Measurements from ENCODE around the gene NRARP. TPM values are rescaled to one million over a fixed set of nuclear protein-coding genes. Genes with fewer than 3 reads are reported as not detected.

NRARP gene
- polyA plus RNA-seq, 1 experiment = 0.17 TPM

GRCh38 chr9:137311986-137312851, 10.1 kb upstream of the NRARP start:
- POLR2A ChIA-PET = no interaction called here
- no peak for TF ChIP-seq CTCF (IDR thresholded peaks at IDR 0.05; ENCODE audit: insufficient read depth, low read depth, low read length)
- H3K27me3 ChIP-seq (ENCODE audit: control insufficient read depth, insufficient read depth, low read length) = no peaks in the 10 kb centered on the region
- CTCF ChIA-PET = interaction anchor here (1.6 kb wide), 1 partner anchor 10 kb away, joined by 5 read pairs; the partner anchor contains the start of gene NRARP
- H3K4me3 ChIP-seq (ENCODE audit: low read depth, low read length) = no peak overlapping the region
- DNase-seq (ENCODE audit: low read depth) = no peak
- no peaks in the 10 kb centered on the region for H3K36me3 ChIP-seq (ENCODE audit: control insufficient read depth, insufficient read depth, low read length)

GRCh38 chr9:137311171-137311985, 9.3 kb upstream of the NRARP start:
- Histone ChIP-seq H3K27me3 (ENCODE audit: control insufficient read depth, insufficient read depth, low read length) (no peaks in the 10 kb centered on the region), H3K4me3 (ENCODE audit: low read depth, low read length) (no peak overlapping the region), H3K36me3 (ENCODE audit: control insufficient read depth, insufficient read depth, low read length) (no peaks in the 10 kb centered on the region)
- ChIA-PET POLR2A (interaction anchor here (0.5 kb wide), 1 partner anchor 241 kb away, joined by 6 read pairs; no protein-coding TSS in a partner anchor), CTCF (no interaction called here)
- no peak for TF ChIP-seq CTCF (IDR thresholded peaks at IDR 0.05; ENCODE audit: insufficient read depth, low read depth, low read length)
- DNase-seq (ENCODE audit: low read depth) = no peak

DNA sequence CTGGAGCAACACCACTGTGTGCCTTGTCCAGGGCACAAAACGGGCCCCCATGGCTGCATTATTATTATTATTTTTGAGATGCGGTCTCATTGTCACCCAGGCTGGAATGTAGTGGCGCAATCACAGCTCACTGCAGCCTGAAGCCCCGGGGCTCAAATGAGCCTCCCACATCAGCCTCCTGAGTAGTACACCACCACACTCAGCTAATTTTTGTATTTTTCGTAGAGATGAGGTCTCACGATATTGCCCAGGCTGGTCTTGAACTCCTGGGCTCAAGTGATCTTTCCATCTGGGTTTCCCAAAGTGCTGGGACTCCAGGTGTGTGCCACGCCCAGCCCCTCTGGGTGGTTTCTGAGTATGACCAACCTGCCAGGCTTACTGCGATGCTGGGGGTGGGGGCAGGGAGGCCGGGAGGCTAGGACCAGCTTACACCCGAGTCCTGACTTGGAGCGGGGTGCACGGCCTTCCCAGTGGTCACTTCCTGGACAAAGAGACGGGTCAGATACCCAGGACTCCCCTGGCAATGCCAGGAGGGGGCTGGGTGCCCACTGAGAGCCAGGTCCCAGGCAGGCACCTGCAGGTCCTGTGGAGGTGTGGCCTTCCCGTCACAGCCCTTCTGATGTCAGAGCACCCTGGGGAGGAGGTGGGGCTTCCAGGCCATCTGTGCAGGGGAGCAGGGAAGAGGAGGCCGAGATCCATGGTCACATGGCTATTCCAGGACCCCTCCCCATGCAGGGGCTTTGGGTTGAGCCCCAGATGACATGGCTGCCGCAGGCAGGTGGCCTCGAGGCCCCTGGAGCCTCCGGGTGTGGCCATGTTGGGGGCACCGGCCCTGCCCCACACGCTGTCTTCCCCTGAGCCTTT, 8.3 kb upstream of the NRARP start:
- Histone ChIP-seq H3K36me3 (ENCODE audit: control insufficient read depth, insufficient read depth, low read length) (no peaks in the 10 kb centered on the region), H3K27me3 (ENCODE audit: control insufficient read depth, insufficient read depth, low read length) (no peaks in the 10 kb centered on the region), H3K4me3 (ENCODE audit: low read depth, low read length) (no peak overlapping the region)
- DNase-seq (ENCODE audit: low read depth) = no peak
- ChIA-PET POLR2A (interaction anchor here (0.5 kb wide), 1 partner anchor 240 kb away, joined by 6 read pairs; no protein-coding TSS in a partner anchor), CTCF (interaction anchor here (1.2 kb wide), 1 partner anchor 9 kb away, joined by 7 read pairs; no protein-coding TSS in a partner anchor)
- TF ChIP-seq CTCF (IDR thresholded peaks at IDR 0.05; ENCODE audit: insufficient read depth, low read depth, low read length) = no peak

DNA sequence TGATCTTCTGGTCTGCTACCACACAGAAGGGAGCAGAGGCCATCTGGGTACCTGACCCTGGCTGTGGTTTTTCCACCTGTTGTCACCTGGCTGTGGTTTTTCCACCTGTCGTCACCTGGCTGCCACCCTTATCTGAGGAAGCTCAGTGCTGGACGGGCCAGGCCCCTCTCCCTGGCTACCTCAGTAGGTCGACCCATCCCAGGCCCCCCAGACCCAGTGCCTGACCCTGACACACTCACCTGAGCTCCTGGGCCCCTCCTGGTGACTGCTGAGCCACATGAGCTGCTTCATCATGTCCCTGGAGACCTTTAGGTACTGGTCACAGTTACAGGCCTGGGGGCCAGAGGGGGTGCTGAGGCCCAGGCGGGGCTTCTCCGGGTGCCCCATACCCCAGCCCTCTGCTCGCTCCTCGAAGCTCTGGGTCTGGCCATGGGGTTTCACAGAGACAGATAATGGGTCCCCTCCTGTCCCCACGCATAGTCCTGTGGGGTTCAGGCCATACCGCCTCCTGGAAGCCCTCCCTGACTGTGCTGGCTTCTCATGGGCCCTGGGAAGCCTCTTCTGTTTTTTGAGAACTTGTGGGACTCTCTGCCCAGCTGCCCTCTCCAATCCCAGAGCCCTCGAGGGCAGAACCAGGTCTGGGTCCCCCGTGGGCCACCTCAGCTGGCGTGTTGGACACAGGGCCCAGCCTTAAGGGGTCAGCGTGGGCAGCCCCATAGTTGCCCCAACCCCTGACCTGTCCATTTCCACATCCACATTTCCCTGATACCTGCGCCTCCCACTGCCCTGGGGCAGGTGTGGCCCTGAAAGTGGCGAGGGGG, 7.5 kb upstream of the NRARP start:
- no peak for TF ChIP-seq CTCF (IDR thresholded peaks at IDR 0.05; ENCODE audit: insufficient read depth, low read depth, low read length)
- no peak for DNase-seq (ENCODE audit: low read depth)
- no peaks in the 10 kb centered on the region for H3K36me3 ChIP-seq (ENCODE audit: control insufficient read depth, insufficient read depth, low read length)
- ChIA-PET POLR2A (no interaction called here), CTCF (interaction anchor here (1.2 kb wide), 1 partner anchor 10 kb away, joined by 7 read pairs; no protein-coding TSS in a partner anchor)
- H3K4me3 ChIP-seq (ENCODE audit: low read depth, low read length) = no peak overlapping the region
- no peaks in the 10 kb centered on the region for H3K27me3 ChIP-seq (ENCODE audit: control insufficient read depth, insufficient read depth, low read length)

Data from BJ (cell line).